Nephron progenitor cell (in vitro differentiated cells): ENCODE data around the gene TBC1D1.

Experiments used
- DNase-seq: peaks from one replicate; pipeline ENCODE4 v3.0.0; 2021
- H3K27ac Mint-ChIP-seq: 2 replicates; pipeline ENCODE4 v1.8.0; 2021; ENCODE audit warnings: mild to moderate bottlenecking, moderate library complexity, mixed read lengths
- H3K27me3 Mint-ChIP-seq: 2 replicates; pipeline ENCODE4 v1.8.0; 2021; ENCODE audit warnings: mild to moderate bottlenecking, low read depth, mixed read lengths; ENCODE audit not compliant: poor library complexity
- H3K36me3 Mint-ChIP-seq: 2 replicates; pipeline ENCODE4 v1.8.0; 2021; ENCODE audit warnings: low read depth, mixed read lengths
- H3K4me1 Mint-ChIP-seq: 2 replicates; pipeline ENCODE4 v1.8.0; 2021; ENCODE audit warnings: mixed read lengths
- H3K4me3 Mint-ChIP-seq: 2 replicates; pipeline ENCODE4 v1.8.0; 2021; ENCODE audit warnings: mild to moderate bottlenecking, moderate library complexity, mixed read lengths
- H3K9me3 Mint-ChIP-seq: 2 replicates; pipeline ENCODE4 v1.8.0; 2021; ENCODE audit warnings: mild to moderate bottlenecking, moderate library complexity, mixed read lengths
- CTCF ChIP-seq: fragments of 200-600 bp; sonication (generic); IDR thresholded peaks from 2 replicates; pipeline ENCODE4 v1.5.0; 2021; ENCODE audit warnings: antibody characterized with exemption

Gene TBC1D1

GRCh38 chr4:38105475-38106220, 214.8 kb downstream of the TBC1D1 start:
- H3K27me3 Mint-ChIP-seq, result no peaks in the 10 kb centered on the region
- H3K36me3 Mint-ChIP-seq, result peaks cover 35% of the 10 kb centered on the region
- H3K4me1 Mint-ChIP-seq, result peaks cover 62% of the 10 kb centered on the region
- no peak overlapping the region for H3K4me3 Mint-ChIP-seq
- DNase-seq, result no peak
- H3K9me3 Mint-ChIP-seq, result no peaks in the 10 kb centered on the region
- H3K27ac Mint-ChIP-seq, result no peak overlapping the region
- TF ChIP-seq CTCF, result no peak

GRCh38 chr4:38106311-38106710, 215.4 kb downstream of the TBC1D1 start:
- peaks cover 35% of the 10 kb centered on the region for H3K36me3 Mint-ChIP-seq
- H3K9me3 Mint-ChIP-seq, result no peaks in the 10 kb centered on the region
- no peaks in the 10 kb centered on the region for H3K27me3 Mint-ChIP-seq
- no peak overlapping the region for H3K27ac Mint-ChIP-seq
- no peak for DNase-seq
- no peak for TF ChIP-seq CTCF
- H3K4me3 Mint-ChIP-seq, result no peak overlapping the region
- H3K4me1 Mint-ChIP-seq, result peaks cover 69% of the 10 kb centered on the region

GRCh38 chr4:38106886-38107514, 216.1 kb downstream of the TBC1D1 start:
- Mint-ChIP-seq H3K27me3 (no peaks in the 10 kb centered on the region), H3K36me3 (peaks cover 35% of the 10 kb centered on the region), H3K4me1 (peaks cover 70% of the 10 kb centered on the region), H3K4me3 (no peak overlapping the region), H3K27ac (no peak overlapping the region), H3K9me3 (no peaks in the 10 kb centered on the region)
- no peak for TF ChIP-seq CTCF
- DNase-seq, result no peak

GRCh38 chr4:38107818-38108217, 216.9 kb downstream of the TBC1D1 start:
- no peaks in the 10 kb centered on the region for H3K9me3 Mint-ChIP-seq
- no peak overlapping the region for H3K4me3 Mint-ChIP-seq
- no peak for DNase-seq
- peaks cover 78% of the 10 kb centered on the region for H3K4me1 Mint-ChIP-seq
- no peaks in the 10 kb centered on the region for H3K27me3 Mint-ChIP-seq
- TF ChIP-seq CTCF, result no peak
- H3K36me3 Mint-ChIP-seq, result peaks cover 35% of the 10 kb centered on the region
- no peak overlapping the region for H3K27ac Mint-ChIP-seq

- Mint-ChIP-seq H3K36me3 (peaks cover 28% of the 10 kb centered on the region), H3K4me1 (peaks cover 94% of the 10 kb centered on the region), H3K27me3 (no peaks in the 10 kb centered on the region), H3K9me3 (no peaks in the 10 kb centered on the region), H3K4me3 (peak overlapping the region; percentile 12), H3K27ac (peak overlapping the region; percentile 52)
- TF ChIP-seq CTCF, result no peak
- DNase-seq, result no peak
Measured at GRCh38 chr4:38109370-38109769, 218.5 kb downstream of the TBC1D1 start.

GRCh38 chr4:38109896-38110295, 219.0 kb downstream of the TBC1D1 start:
- H3K4me1 Mint-ChIP-seq, result peaks cover 99% of the 10 kb centered on the region
- H3K27ac Mint-ChIP-seq, result peak overlapping the region; percentile 52
- no peaks in the 10 kb centered on the region for H3K9me3 Mint-ChIP-seq
- H3K36me3 Mint-ChIP-seq, result peaks cover 31% of the 10 kb centered on the region
- peak overlapping the region; percentile 21 for H3K4me3 Mint-ChIP-seq
- DNase-seq, result peak; percentile 42
- TF ChIP-seq CTCF, result no peak
- H3K27me3 Mint-ChIP-seq, result no peaks in the 10 kb centered on the region
